Measurements from ENCODE around the gene PCDH9.
A peak's percentile ranks its signal among the peaks of the same experiment; 100 is the strongest.

Gene PCDH9

DNA sequence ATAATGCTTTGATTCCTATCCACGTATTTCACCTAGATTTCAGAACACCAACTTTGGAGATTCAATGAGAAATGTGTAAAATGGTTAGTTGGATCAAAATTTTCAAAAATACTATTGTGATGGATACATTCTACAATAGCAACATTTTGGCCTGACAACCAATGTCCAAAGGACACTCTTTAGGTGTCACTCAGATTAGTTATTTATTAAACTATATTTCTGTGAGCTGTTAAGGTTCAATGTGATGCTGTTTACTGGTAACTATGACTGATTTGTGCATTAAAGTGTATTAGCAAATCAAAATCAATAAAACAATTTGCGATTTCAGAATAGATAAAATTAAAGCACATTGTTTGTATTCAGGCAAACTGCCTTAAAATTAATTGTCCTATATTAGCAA lies 149.8 kb downstream of the PCDH9 start:
- no peak for DNase-seq

DNA sequence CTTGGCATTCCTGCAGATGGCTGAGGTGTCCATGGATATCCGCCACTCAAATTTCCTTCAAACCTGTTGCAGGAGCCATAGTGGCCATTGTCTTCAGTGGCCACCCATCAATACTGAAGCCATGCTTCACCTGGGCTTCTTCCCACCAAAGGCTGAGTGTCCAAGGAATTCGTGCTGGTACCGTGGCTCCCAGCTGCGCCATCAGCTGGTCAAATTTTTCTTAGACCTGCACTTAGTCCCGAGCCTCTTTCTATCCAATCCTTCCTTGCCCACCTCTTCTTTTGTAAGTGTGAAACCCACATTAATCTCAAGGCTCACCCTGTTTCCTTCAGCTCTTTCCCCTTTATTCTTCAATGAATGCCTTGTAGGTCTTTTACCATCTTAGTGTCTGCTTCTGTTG lies 152.1 kb downstream of the PCDH9 start:
- DNase-seq = no peak

GRCh38 chr13:67077132-67077531 lies 153.0 kb downstream of the PCDH9 start:
- no peak for DNase-seq

GRCh38 chr13:67076378-67076777 lies 153.8 kb downstream of the PCDH9 start:
- no peak for DNase-seq

- no peak for DNase-seq
Measured at GRCh38 chr13:67075239-67075638, 154.9 kb downstream of the PCDH9 start.

- no peak for DNase-seq
Measured at GRCh38 chr13:67071918-67072598, 158.1 kb downstream of the PCDH9 start.

DNA sequence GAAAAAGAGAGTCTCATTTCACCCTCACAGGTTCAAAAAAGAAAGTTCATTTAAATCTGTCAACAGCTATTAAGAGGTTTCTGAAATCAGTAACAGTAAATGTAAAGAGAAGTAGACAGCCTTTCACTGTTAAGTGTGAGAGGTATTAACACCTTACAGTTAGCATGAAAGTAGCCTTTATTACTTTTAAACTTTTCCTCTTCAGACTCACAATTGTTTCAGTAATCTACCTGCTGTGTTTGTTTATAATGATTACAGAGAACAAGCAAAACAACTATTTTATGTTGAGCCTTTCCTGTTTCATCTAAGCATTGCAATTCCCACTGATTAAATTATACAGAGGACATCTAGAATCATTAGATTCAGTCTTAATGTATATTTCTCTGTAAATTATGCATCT lies 159.8 kb downstream of the PCDH9 start:
- no peak for DNase-seq

DNA sequence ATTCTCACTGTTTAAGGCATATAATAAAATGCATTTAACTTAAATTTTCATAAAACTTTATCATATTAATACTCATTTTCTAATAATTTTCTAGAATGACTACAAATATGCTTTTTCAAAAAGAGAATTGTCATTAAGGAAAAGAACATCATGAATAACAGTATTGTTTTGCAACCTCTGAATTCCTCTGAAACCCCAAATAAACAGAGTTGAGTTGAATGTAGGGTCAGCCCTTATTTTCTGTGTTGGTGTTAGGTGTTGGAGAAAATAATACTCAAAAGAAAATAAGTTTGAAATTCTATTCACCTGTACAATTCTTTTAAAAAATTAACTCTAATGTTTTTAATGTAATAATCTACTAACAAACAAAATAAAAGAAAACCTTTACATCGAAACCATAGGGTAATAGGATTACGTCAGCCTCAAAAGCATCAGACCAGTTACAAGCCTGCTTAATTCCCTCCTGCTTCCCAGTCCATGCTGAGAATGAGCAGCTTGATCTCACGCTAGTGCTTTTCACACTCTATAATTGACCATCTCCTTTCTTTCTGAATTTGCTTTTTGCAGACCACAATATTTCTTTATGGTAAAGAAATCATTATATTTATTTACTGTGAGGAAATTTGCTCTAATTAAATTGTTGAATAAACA lies 160.9 kb downstream of the PCDH9 start:
- no peak for DNase-seq

- DNase-seq = no peak
Measured at GRCh38 chr13:67064920-67065319, 165.2 kb downstream of the PCDH9 start.

GRCh38 chr13:67063036-67063435 lies 167.1 kb downstream of the PCDH9 start:
- DNase-seq = peak; percentile 52

DNA sequence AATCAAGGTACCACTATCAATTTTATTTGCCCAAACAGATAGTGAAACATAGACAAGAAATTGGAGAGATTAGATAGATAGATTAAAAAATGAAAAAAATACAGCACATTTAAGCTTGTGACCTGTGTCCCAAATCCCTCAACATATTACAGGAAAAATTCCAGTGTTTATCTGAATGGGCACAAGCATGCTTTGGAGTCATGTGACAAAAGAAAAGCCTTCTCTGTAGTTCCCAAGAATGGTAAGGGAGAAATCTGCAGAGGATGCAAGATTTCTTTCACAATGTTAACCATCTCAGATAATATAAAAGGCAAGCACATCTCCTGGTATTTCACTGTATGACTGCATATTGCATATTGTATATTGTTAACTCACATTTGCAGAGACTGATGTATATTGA lies 168.0 kb downstream of the PCDH9 start:
- DNase-seq = no peak

- DNase-seq = no peak
Measured at GRCh38 chr13:67061750-67062149, 168.4 kb downstream of the PCDH9 start.

DNA sequence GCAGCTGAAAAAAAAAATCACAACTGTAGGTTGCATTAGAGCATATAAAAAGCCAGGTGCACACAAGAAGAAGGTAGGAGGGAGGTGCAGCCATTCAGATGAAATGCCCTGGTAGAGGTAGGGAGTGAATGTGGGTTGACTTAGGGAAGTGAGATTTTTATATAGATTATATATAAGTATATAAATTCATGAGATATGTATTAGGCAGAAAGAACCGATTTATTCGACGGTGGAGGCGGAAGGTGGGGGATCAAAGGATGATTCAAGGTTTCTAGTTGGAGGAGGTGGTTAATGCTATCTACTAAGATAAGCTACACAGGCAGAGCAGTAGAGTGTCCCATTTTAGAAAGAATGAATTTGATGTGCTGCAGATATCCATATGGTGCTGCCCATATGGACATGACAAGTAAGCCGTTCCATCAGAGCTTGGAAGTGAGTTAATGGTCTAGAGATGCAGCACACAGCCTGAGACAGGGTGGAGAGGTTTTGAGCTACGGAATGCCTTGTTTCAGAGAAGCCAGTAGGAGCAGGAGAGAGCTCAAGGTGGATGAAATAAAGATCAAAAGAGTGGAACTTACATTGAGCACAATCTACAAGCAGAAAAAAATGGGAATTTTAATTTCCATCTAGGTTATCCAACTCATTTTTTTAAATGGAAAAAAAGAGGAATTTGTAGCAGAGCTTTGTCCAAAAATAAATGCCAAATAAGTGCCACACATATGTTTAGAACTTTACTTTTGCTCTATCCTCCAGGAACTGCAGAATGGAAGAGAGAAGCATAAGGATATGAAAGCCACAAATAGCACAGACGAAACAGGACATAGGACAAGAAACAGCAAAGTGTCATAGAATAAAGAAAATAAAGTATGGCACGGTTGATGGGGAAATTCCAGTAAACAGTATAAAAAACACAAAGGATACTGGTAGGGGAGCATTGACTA lies 177.3 kb downstream of the PCDH9 start:
- DNase-seq = no peak

GRCh38 chr13:67049744-67050143 lies 180.4 kb downstream of the PCDH9 start:
- no peak for DNase-seq

GRCh38 chr13:67048821-67049150 lies 181.3 kb downstream of the PCDH9 start:
- DNase-seq = no peak

DNA sequence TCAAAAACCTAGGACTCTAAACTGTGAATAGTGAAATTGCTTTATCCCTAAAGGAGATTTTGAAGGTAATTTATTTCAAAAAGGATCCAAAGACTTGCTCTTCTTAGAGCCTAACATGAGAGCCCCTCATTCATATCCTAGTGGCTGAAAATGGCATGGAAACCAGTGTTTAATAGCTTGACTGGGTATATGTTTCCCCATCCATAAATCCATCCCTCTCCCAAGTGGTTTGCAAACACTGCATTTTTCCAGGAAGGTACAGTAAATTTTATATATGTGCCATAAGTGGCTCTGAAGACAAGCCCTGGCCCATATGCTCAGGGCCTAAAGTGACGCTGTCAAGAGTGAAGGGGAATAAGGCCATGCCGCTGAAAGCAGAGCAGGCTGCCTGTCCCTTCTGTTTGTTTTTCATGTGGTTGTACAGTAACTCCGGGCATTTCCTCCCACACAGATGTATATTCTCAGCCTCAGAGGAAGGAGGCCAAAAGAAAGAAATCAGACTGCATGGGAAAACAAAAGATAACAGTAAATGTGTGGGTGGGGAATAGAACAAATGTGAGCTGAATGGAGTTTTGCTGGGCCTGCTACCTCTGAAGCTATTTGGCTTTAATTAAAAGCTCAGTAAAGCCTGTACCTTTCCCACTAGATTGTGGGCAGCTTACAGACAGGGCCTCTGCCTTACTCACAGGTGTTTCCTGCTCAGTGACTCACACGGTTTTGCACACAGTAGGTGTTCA lies 181.9 kb downstream of the PCDH9 start:
- no peak for DNase-seq

DNA sequence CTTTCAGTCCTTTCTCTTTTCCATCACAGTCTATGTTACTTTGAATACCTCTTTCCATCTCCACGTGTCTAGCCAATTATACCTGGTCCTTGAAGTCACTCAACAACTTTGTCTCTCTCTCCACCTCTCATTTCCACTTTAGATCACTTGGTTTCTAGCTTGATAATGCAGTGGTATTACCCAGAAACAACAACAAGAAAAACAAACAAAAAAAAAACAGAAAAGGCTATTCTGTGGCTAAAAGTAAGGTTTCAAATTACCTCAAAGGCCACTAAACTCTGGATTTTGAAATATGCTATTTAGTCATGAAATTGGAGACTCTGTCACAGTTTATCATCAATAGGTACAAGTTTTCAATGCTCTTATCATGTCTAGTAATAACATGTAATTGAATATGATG lies 184.8 kb downstream of the PCDH9 start:
- DNase-seq = no peak

GRCh38 chr13:67043901-67044300 lies 186.2 kb downstream of the PCDH9 start:
- DNase-seq = no peak

- no peak for DNase-seq
Measured at GRCh38 chr13:67042556-67042955, 187.6 kb downstream of the PCDH9 start.

- DNase-seq = no peak
Measured at GRCh38 chr13:67036699-67037457, 193.3 kb downstream of the PCDH9 start.

DNA sequence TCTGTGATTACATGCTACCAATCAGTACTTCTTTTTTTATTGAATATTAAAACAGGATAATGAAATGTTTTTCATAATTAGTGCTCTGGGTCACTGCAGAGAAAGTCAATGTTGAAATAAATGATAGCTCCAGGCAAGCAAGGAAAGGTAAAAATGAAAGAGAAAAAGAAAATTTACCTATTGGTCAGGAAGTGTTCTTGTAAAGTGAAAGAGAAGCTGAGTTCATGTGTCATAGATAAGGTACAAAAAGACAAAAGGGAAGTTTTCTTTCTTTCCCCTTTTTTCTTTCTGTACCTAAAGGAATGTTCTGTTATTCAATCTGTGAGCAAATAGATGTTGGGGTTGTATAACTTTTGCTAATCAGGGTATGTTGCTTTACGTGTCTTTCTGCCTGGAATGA lies 197.0 kb downstream of the PCDH9 start:
- no peak for DNase-seq

DNA sequence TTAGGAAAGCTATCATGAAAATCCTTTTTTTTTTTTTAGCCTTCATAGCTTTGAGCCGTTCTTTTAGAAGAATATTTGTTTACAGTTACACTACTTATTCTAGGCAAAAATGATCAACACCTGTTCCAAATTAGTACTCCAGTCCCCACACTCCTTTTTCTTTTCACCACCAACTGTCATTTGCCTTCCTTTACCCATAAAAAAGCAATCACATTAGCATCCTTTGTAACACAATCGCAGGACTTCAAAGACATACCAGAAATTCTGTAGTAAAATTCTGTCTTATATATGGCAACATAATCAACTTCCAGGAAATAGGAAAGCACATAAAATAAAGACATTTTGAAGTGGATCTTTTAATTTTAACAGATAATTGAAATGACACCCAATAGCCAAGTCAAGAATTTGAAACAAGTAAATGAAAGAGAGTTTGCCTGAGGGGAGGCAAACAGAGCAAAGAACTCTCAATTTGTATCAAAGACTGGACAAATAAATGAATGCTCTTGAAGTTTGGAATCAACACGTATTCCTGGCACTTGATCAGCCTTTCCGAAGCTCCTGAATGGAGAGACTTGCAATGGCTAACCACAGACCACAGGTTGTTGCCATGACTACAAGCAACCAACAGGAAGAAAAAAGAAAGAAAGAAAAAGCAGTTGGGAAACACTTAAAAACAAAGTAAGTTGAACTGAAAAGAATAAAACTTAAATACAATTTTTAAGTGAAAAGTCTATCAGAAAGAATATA lies 206.8 kb downstream of the PCDH9 start:
- DNase-seq = peak; percentile 64
